A549 (cell line): ENCODE measurements around the gene POLR3E. TPM values are rescaled to one million over a fixed set of nuclear protein-coding genes. Genes with fewer than 3 reads are reported as not detected.

ENCODE experiments used
- ATAC-seq, 2 experiments: fragments of 200-7000 bp in 1 of 2; fragments of >200 bp in 1 of 2; cut with Nextera tagmentation in 1 of 2; cut with Tn5 transposase in 1 of 2; 3 replicates each; pipeline versions ENCODE4 v1.8.0 to v1.9.1; 2018 to 2020; ENCODE audit warnings: mild to moderate bottlenecking in 1 of 2, moderate library complexity in 1 of 2
- CTCF ChIA-PET: fragments of 300-600 bp; sonication (Branson Sonifier 250); formaldehyde crosslinking; extraction: SDS; loops from one replicate; lab custom pipeline; 2021; ENCODE audit warnings: antibody characterized with exemption, inconsistent platforms; lab: Yijun Ruan, JAX
- POLR2A ChIA-PET: fragments of 350-600 bp; formaldehyde crosslinking; extraction: SDS; loops from one replicate; lab custom pipeline; 2021; ENCODE audit warnings: antibody characterized with exemption, inconsistent platforms; lab: Yijun Ruan, JAX
- DNase-seq, 2 experiments: peaks; one replicate each; pipeline versions ENCODE4 v3.0.0 to v3.0.0-alpha.2; 2011 to 2016; ENCODE audit warnings: low read depth in 1 of 2, low spot score in 1 of 2
- FAIRE-seq: peaks from 2 replicates; lab custom pipeline; 2011; peaks lifted over from hg19 to GRCh38; lab: Jason Lieb, UNC
- H3K27ac ChIP-seq, 2 experiments: fragments of >200 bp; sonication (Bioruptor Twin); formaldehyde crosslinking; 3 replicates each; pipeline ENCODE4 v1.5.1; 2016 to 2017
- H3K4me1 ChIP-seq: fragments of >200 bp; sonication (Bioruptor Twin); formaldehyde crosslinking; 3 replicates; pipeline ENCODE4 v1.6.1; 2016
- H3K4me2 ChIP-seq: fragments of >200 bp; sonication (Bioruptor Twin); formaldehyde crosslinking; 3 replicates; pipeline ENCODE4 v1.6.1; 2016
- H3K4me3 ChIP-seq: fragments of >200 bp; sonication (Bioruptor Twin); formaldehyde crosslinking; 3 replicates; pipeline ENCODE4 v1.5.1; 2016
- H3K9me3 ChIP-seq: fragments of >200 bp; sonication (Bioruptor Twin); formaldehyde crosslinking; 3 replicates; pipeline ENCODE4 v1.6.1; 2016
- CBX2 ChIP-seq: fragments of 200-600 bp; sonication (generic); IDR thresholded peaks from 2 replicates; pipeline ENCODE4 v1.6.1; 2016; ENCODE audit warnings: low read depth, mild to moderate bottlenecking, borderline replicate concordance
- EHF ChIP-seq: fragments of 250-450 bp; sonication (Bioruptor Pico); IDR thresholded peaks from 2 replicates; pipeline ENCODE4 v1.5.0; 2020; ENCODE audit warnings: mild to moderate bottlenecking
- EP300 ChIP-seq, 2 experiments: fragments of >200 bp; sonication (Bioruptor Twin); formaldehyde crosslinking; IDR thresholded peaks; 2 replicates in 1 of 2; 3 replicates in 1 of 2; pipeline ENCODE4 v1.6.1; 2016 to 2017
- FOXS1 ChIP-seq: fragments of 250-450 bp; sonication (Bioruptor Pico); IDR thresholded peaks from 2 replicates; pipeline ENCODE4 v1.5.0; 2020; ENCODE audit warnings: mild to moderate bottlenecking, moderate library complexity
- GATA3 ChIP-seq: IDR thresholded peaks from 2 replicates; pipeline ENCODE4 v1.6.1; 2012; ENCODE audit warnings: borderline replicate concordance
- HEYL ChIP-seq: fragments of 250-450 bp; sonication (Bioruptor Pico); IDR thresholded peaks from 2 replicates; pipeline ENCODE4 v1.8.0; 2021; ENCODE audit warnings: mild to moderate bottlenecking, moderate library complexity
- HOXA7 ChIP-seq: fragments of 250-450 bp; sonication (Bioruptor Pico); IDR thresholded peaks from 2 replicates; pipeline ENCODE4 v1.5.0; 2020; ENCODE audit warnings: mild to moderate bottlenecking, moderate library complexity
- HOXB13 ChIP-seq: fragments of 250-450 bp; sonication (Bioruptor Pico); IDR thresholded peaks from 2 replicates; pipeline ENCODE4 v1.5.0; 2020; ENCODE audit warnings: low read depth, mild to moderate bottlenecking, moderate library complexity
- KDM1A ChIP-seq: fragments of 200-600 bp; sonication (generic); IDR thresholded peaks from 2 replicates; pipeline ENCODE4 v1.6.1; 2016; ENCODE audit warnings: low read depth, mild to moderate bottlenecking
- MAZ ChIP-seq: fragments of 150-350 bp; IDR thresholded peaks from 2 replicates; pipeline ENCODE4 v1.6.1; 2014; ENCODE audit warnings: antibody characterized with exemption, low read depth, low read length, borderline replicate concordance
- NFE2L2 ChIP-seq: fragments of 150-350 bp; conservative IDR thresholded peaks from 2 replicates; pipeline ENCODE4 v1.6.1; 2014; ENCODE audit warnings: low read length
- NPAS2 ChIP-seq: fragments of 250-450 bp; sonication (Bioruptor Pico); IDR thresholded peaks from 2 replicates; pipeline ENCODE4 v1.8.0; 2022; ENCODE audit warnings: mild to moderate bottlenecking, moderate library complexity, borderline replicate concordance
- PHF8 ChIP-seq: fragments of 200-600 bp; sonication (generic); IDR thresholded peaks from 2 replicates; pipeline ENCODE4 v1.6.1; 2016; ENCODE audit warnings: low read depth, mild to moderate bottlenecking, antibody characterized with exemption, moderate library complexity, borderline replicate concordance
- POLR2AphosphoS2 ChIP-seq: conservative IDR thresholded peaks from 2 replicates; pipeline ENCODE4 v1.6.1; 2012; ENCODE audit warnings: low read length, improper control_type of control experiment, inconsistent platforms
- RARB ChIP-seq: fragments of 250-450 bp; sonication (Bioruptor Pico); IDR thresholded peaks from 2 replicates; pipeline ENCODE4 v1.8.0; 2021; ENCODE audit warnings: mild to moderate bottlenecking, moderate library complexity
- RCOR1 ChIP-seq: fragments of 150-350 bp; IDR thresholded peaks from 2 replicates; pipeline ENCODE4 v1.6.1; 2014; ENCODE audit warnings: antibody characterized with exemption, low read length, low read depth
- RNF2 ChIP-seq: fragments of 200-600 bp; sonication (generic); IDR thresholded peaks from 2 replicates; pipeline ENCODE4 v1.6.1; 2016; ENCODE audit warnings: low read depth, mild to moderate bottlenecking, antibody characterized with exemption, moderate library complexity, borderline replicate concordance
- TFCP2L1 ChIP-seq: fragments of 250-450 bp; sonication (Bioruptor Pico); IDR thresholded peaks from 2 replicates; pipeline ENCODE4 v1.5.0; 2021; ENCODE audit warnings: mild to moderate bottlenecking
- ZFP36 ChIP-seq: fragments of 450-650 bp; IDR thresholded peaks from 2 replicates; pipeline ENCODE4 v1.6.1; 2014; ENCODE audit warnings: borderline replicate concordance; ENCODE audit not compliant: partially characterized antibody
- ZNF302 ChIP-seq: fragments of 250-450 bp; sonication (Bioruptor Pico); IDR thresholded peaks from 2 replicates; pipeline ENCODE4 v1.9.0; 2021; ENCODE audit warnings: inconsistent platforms, mild to moderate bottlenecking, moderate library complexity
- ZSCAN20 ChIP-seq: fragments of 250-450 bp; sonication (Bioruptor Pico); IDR thresholded peaks from 2 replicates; pipeline ENCODE4 v1.8.0; 2022; ENCODE audit warnings: mild to moderate bottlenecking, moderate library complexity
- WGBS: methylation state at CpG from one replicate; pipeline ENCODE4 v1.1.6; 2017; ENCODE audit errors: missing lambda C conversion rate; 5-methylcytosine and 5-hydroxymethylcytosine counted together
- polyA plus RNA-seq, 4 experiments: library from polyadenylated mRNA; depleted of rRNA in 3 of 4; stranded (reverse); fragments of >200 nt; fragmentation: RNase III in 1 of 4; extraction: RNeasy Plus Mini Kit Qiagen cat#74134 plus additional on column Dnase treatment in 1 of 4; gene quantifications; 2 replicates in 3 of 4; 3 replicates in 1 of 4; pipeline ENCODE4 v1.2.3, GENCODE V29; 2011 to 2017
- TF ChIP-seq, protein P1 (sequence below): fragments of >200 bp; sonication (Bioruptor Twin); formaldehyde crosslinking; IDR thresholded peaks from 3 replicates; pipeline ENCODE4 v1.6.1; 2016
- TF ChIP-seq, protein P2 (sequence below): IDR thresholded peaks from 2 replicates; pipeline ENCODE4 v1.6.1; 2012
- TF ChIP-seq, protein P3 (sequence below): fragments of 450-650 bp; IDR thresholded peaks from 2 replicates; pipeline ENCODE4 v1.6.1; 2014; ENCODE audit warnings: antibody characterized with exemption

POLR3E gene
- polyA plus RNA-seq, 2 of the 4 experiments (the other 2 are of a cell fraction), result 54.6 to 77.9 TPM

DNA sequence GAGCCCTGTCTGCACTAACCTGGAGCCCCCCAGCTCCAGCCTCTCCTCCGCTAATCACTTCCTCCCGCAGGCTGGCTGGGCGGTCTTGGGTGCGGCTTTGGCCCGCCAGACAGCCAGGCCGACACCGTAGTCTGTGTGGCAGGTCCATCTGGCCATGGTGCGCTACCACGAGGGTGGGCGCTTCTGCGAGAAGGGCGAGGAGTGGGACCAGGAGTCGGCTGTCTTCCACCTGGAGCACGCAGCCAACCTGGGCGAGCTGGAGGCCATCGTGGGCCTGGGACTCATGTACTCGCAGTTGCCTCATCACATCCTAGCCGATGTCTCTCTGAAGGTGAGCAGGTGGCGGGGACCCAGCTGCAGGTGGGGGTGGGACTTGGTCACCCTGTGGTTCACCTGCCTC is 30.7 kb upstream of the POLR3E start:
- POLR2A ChIA-PET, result no interaction called here
- no peaks in the 10 kb centered on the region for H3K4me1 ChIP-seq
- WGBS, result 96% methylated on average over 17 of the region's 19 CpGs
- TF ChIP-seq NFE2L2, result no peak
- TF ChIP-seq, all 56 proteins: peak for 0
- DNase-seq (no peak), FAIRE-seq (no peak), ATAC-seq (no peak)
- no peak overlapping the region for H3K27ac ChIP-seq
- H3K4me3 ChIP-seq, result no peak overlapping the region
- CTCF ChIA-PET, result interaction anchor here (0.5 to 0.8 kb wide), 2 partner anchors 46 to 55 kb away, joined by 3 to 4 read pairs; no protein-coding TSS in a partner anchor
- no peaks in the 10 kb centered on the region for H3K9me3 ChIP-seq
- H3K4me2 ChIP-seq, result no peak overlapping the region

DNA sequence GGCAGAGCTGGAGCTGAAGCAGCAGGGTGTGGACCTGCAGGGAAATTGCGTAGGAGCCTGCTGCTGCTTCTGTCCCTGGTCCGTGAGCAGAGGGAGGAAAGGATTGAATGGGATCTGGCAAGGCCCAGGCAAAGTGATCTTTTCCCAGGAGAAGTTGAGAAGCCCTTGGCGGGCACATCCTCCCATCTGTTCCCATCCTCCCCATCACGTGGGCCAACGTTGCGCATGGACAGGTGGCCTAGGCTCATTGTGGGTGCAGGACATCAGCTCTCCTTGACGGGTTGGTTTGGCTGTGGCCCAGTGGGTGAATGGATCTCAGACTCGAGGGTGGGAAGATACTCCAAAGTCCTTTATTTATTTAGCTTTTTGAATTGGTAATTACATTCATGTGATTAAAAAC is 29.4 kb upstream of the POLR3E start:
- Histone ChIP-seq H3K27ac (no peak overlapping the region), H3K4me1 (no peaks in the 10 kb centered on the region), H3K4me3 (no peak overlapping the region), H3K4me2 (no peak overlapping the region), H3K9me3 (no peaks in the 10 kb centered on the region)
- POLR2A ChIA-PET, result no interaction called here
- DNase-seq (no peak), FAIRE-seq (no peak), ATAC-seq (no peak)
- CTCF ChIA-PET, result interaction anchor here (0.8 to 2.2 kb wide), 2 partner anchors 33 to 57 kb away, joined by 3 to 9 read pairs; no protein-coding TSS in a partner anchor
- TF ChIP-seq EP300 (IDR thresholded peaks at IDR 0.05), result no peak
- no peak for TF ChIP-seq PHF8
- no peak for TF ChIP-seq ZSCAN20 (CRISPR knock-in tag)
- TF ChIP-seq, protein P1, sequence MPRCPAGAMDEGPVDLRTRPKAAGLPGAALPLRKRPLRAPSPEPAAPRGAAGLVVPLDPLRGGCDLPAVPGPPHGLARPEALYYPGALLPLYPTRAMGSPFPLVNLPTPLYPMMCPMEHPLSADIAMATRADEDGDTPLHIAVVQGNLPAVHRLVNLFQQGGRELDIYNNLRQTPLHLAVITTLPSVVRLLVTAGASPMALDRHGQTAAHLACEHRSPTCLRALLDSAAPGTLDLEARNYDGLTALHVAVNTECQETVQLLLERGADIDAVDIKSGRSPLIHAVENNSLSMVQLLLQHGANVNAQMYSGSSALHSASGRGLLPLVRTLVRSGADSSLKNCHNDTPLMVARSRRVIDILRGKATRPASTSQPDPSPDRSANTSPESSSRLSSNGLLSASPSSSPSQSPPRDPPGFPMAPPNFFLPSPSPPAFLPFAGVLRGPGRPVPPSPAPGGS, result no peak
- WGBS, result 89% methylated on average over 8 of the region's 8 CpGs

DNA sequence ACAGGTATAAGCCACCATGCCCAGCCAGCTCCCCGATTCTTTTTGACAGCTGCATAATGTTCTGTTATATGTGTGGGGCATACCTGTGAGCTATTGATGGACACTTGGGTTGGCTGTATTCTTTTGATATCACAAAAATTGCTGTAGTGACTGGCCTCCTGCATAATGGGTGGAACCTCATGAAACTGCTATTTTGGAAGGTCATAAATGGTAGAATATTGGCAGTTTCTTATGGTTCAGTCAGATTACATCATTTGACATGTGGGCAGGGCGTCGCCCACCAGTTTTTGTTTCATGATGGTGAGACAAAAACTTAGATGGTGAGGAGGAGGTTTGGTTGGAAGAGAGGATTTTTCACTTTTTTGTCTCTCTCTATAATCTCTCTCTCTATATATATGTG is 26.7 kb upstream of the POLR3E start:
- no peak overlapping the region for H3K4me2 ChIP-seq
- CTCF ChIA-PET, result no interaction called here
- ATAC-seq, result no peak
- WGBS, result 97% methylated on average over 3 of the region's 3 CpGs
- H3K9me3 ChIP-seq, result no peaks in the 10 kb centered on the region
- POLR2A ChIA-PET, result interaction anchor here (0.7 kb wide), 1 partner anchor 1010 kb away, joined by 3 read pairs; no protein-coding TSS in a partner anchor
- TF ChIP-seq CBX2 (no peak), MAZ (no peak), HEYL (CRISPR knock-in tag) (no peak), RARB (CRISPR knock-in tag) (no peak), FOXS1 (CRISPR knock-in tag) (no peak), TFCP2L1 (CRISPR knock-in tag) (no peak), HOXA7 (CRISPR knock-in tag) (no peak), RCOR1 (no peak), KDM1A (no peak), GATA3 (no peak), EHF (CRISPR knock-in tag) (no peak)
- TF ChIP-seq, protein P2, sequence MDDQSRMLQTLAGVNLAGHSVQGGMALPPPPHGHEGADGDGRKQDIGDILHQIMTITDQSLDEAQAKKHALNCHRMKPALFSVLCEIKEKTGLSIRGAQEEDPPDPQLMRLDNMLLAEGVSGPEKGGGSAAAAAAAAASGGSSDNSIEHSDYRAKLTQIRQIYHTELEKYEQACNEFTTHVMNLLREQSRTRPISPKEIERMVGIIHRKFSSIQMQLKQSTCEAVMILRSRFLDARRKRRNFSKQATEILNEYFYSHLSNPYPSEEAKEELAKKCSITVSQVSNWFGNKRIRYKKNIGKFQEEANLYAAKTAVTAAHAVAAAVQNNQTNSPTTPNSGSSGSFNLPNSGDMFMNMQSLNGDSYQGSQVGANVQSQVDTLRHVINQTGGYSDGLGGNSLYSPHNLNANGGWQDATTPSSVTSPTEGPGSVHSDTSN, result no peak
- TF ChIP-seq, all 56 proteins: peak for 0
- DNase-seq, result no peak
- Histone ChIP-seq H3K4me3 (no peak overlapping the region), H3K27ac (no peak overlapping the region), H3K4me1 (no peaks in the 10 kb centered on the region)
- FAIRE-seq, result no peak

DNA sequence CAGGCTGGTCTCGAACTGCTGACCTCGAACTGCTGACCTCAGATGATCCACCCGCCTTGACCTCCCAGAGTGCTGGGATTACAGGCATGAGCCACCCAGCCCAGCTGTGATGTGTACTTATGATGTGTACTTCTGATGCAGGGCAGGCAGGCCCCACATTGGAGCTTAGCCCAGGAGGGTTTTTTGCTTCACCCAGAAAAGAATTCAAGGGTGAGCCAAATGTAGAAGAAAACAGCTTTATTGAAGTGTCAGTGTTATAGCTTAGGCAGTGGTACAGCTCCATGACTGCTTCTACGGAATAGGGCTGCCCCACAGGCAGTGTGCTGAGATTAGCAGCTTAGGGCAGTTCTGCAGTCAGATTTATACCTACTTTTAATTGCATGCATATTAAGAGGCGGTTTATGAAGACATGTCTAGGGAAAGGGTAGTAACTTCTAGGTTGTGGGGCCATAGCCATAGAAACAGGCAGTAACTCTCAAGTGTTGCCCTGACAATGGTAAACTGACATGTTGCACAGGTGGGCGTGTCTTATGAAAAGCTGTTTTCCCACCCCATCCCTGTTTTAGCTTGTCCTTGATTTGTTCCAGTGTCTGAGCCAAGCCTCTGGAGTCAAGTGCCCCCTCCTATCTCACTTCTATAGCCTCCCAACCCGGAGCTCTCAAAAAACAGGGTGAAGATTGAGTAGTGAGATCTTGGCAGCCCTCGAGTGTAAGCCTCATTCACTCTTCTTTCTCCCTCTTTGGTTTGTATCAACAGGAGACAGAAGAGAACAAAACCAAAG is 24.1 kb upstream of the POLR3E start:
- 81% methylated on average over 8 of the region's 8 CpGs for WGBS

More for the DNA sequence above, 24.1 kb upstream of the POLR3E start:
- FAIRE-seq (no peak), DNase-seq (no peak), ATAC-seq (peak; percentile 24 to 28; a peak in 3 of 6 replicates)
- ChIA-PET POLR2A (no interaction called here), CTCF (interaction anchor here (0.9 kb wide), 1 partner anchor 9 kb away, joined by 3 read pairs; no protein-coding TSS in a partner anchor)
- H3K4me1 ChIP-seq, result no peaks in the 10 kb centered on the region
- H3K4me3 ChIP-seq, result no peak overlapping the region
- H3K9me3 ChIP-seq, result no peaks in the 10 kb centered on the region
- H3K27ac ChIP-seq, result no peak overlapping the region
- TF ChIP-seq HOXA7 (CRISPR knock-in tag), result no peak
- TF ChIP-seq, protein P3, sequence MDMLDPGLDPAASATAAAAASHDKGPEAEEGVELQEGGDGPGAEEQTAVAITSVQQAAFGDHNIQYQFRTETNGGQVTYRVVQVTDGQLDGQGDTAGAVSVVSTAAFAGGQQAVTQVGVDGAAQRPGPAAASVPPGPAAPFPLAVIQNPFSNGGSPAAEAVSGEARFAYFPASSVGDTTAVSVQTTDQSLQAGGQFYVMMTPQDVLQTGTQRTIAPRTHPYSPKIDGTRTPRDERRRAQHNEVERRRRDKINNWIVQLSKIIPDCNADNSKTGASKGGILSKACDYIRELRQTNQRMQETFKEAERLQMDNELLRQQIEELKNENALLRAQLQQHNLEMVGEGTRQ, result no peak
- no peak for TF ChIP-seq RNF2
- no peak for TF ChIP-seq NPAS2 (CRISPR knock-in tag)
- no peak for TF ChIP-seq NFE2L2
- TF ChIP-seq ZFP36, result no peak
- TF ChIP-seq ZNF302 (CRISPR knock-in tag), result no peak
- TF ChIP-seq POLR2AphosphoS2, result no peak
- TF ChIP-seq HOXB13 (CRISPR knock-in tag), result no peak
- H3K4me2 ChIP-seq, result no peak overlapping the region
